Sigmoid colon (tissue), 4 donors: Measurements from ENCODE around the gene CSF1R.

Source experiments
- EP300 ChIP-seq, 4 donors: sonication (generic); formaldehyde crosslinking; IDR thresholded peaks; one replicate each; pipeline ENCODE4 v1.6.1; 2017; ENCODE audit warnings: antibody characterized with exemption in 4 of 4
- POLR2A ChIP-seq, 2 donors: fragments of 450-650 bp; IDR thresholded peaks; one replicate each; pipeline ENCODE4 v1.6.1; 2016; ENCODE audit warnings: antibody characterized with exemption in 2 of 2, mild to moderate bottlenecking in 2 of 2, moderate library complexity in 2 of 2
- TF ChIP-seq, protein P1 (sequence below), 4 experiments: fragments of 450-650 bp in 3 of 4; fragments of 200-600 bp in 1 of 4; IDR thresholded peaks; one replicate each; pipeline ENCODE4 v1.5.1; 2016 to 2019; ENCODE audit warnings: antibody characterized with exemption in 4 of 4, mild to moderate bottlenecking in 3 of 4, moderate library complexity in 2 of 4

GRCh38 chr5:150052956-150053712 lies 33.2 kb downstream of the CSF1R start:
- TF ChIP-seq POLR2A (IDR thresholded peaks at IDR 0.05) (no peak), EP300 (IDR thresholded peaks at IDR 0.05) (no peak)
- TF ChIP-seq, protein P1, sequence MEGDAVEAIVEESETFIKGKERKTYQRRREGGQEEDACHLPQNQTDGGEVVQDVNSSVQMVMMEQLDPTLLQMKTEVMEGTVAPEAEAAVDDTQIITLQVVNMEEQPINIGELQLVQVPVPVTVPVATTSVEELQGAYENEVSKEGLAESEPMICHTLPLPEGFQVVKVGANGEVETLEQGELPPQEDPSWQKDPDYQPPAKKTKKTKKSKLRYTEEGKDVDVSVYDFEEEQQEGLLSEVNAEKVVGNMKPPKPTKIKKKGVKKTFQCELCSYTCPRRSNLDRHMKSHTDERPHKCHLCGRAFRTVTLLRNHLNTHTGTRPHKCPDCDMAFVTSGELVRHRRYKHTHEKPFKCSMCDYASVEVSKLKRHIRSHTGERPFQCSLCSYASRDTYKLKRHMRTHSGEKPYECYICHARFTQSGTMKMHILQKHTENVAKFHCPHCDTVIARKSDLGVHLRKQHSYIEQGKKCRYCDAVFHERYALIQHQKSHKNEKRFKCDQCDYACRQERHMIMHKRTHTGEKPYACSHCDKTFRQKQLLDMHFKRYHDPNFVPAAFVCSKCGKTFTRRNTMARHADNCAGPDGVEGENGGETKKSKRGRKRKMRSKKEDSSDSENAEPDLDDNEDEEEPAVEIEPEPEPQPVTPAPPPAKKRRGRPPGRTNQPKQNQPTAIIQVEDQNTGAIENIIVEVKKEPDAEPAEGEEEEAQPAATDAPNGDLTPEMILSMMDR (IDR thresholded peaks at IDR 0.05), result no peak
